SK-N-SH (cell line): ENCODE data around the gene ABCA9. TPM values are rescaled to one million over a fixed set of nuclear protein-coding genes. Genes with fewer than 3 reads are reported as not detected.

ENCODE experiments used
- polyA plus RNA-seq, 3 experiments: library from polyadenylated mRNA; depleted of rRNA; stranded (reverse); fragments of >200 nt; gene quantifications; 2 replicates each; pipeline ENCODE4 v1.2.3, GENCODE V29; 2012
- small RNA-seq, 7 experiments: library from RNA; depleted of rRNA; stranded (forward); fragments of <200 nt; gene quantifications; one replicate each; pipeline ENCODE3, GENCODE V24; 2012

ABCA9 gene
- polyA plus RNA-seq, 1 of the 3 experiments (the other 2 are of a cell fraction) = 0.07 TPM

Small RNA genes lying within 50 kb of the gene (small RNA-seq; reads per million reads assigned to genes)
- gene MIR4524B = 0 reads per million in 7 experiments

Other genes with a start within 250 kb of the ABCA9 start
- 2.3 TPM in 2 replicates for gene ABCA8, start 105.5 kb downstream of the ABCA9 start, polyA plus RNA-seq (2012; rRNA removed)
- gene ABCA6, start 81.0 kb upstream of the ABCA9 start, polyA plus RNA-seq (2012; rRNA removed) = 0.15 and 0.23 TPM in 2 replicates
- 0.07 and 0.11 TPM in 2 replicates for gene ABCA10, start 167.9 kb upstream of the ABCA9 start, polyA plus RNA-seq (2012; rRNA removed)